Skeletal muscle satellite cell (primary cell): ENCODE data around the gene SLC15A5.

Experiments
- H3K27me3 ChIP-seq: 2 replicates; pipeline ENCODE4 v1.7.0; 2013; ENCODE audit warnings: low read length; ENCODE audit not compliant: control insufficient read depth, insufficient read depth
- H3K36me3 ChIP-seq: 2 replicates; pipeline ENCODE4 v1.7.0; 2013; ENCODE audit warnings: mild to moderate bottlenecking, control low read depth, low read length; ENCODE audit not compliant: insufficient read depth
- H3K4me1 ChIP-seq: 2 replicates; pipeline ENCODE4 v1.7.0; 2013; ENCODE audit warnings: low read length; ENCODE audit not compliant: control insufficient read depth, insufficient read depth
- H3K4me2 ChIP-seq: 2 replicates; pipeline ENCODE4 v1.7.0; 2013; ENCODE audit warnings: mild to moderate bottlenecking, low read length
- H3K4me3 ChIP-seq: 2 replicates; pipeline ENCODE4 v1.7.0; 2013; ENCODE audit warnings: low read length
- H3K9ac ChIP-seq: 2 replicates; pipeline ENCODE4 v1.7.0; 2013; ENCODE audit warnings: mild to moderate bottlenecking, low read depth, low read length, moderate library complexity
- H3K9me3 ChIP-seq: replicated peaks from 2 replicates; pipeline ENCODE4 v1.7.0; 2013; ENCODE audit warnings: mild to moderate bottlenecking, control low read depth, low read length

Gene SLC15A5

GRCh38 chr12:16221776-16222175, 55.7 kb downstream of the SLC15A5 start:
- Histone ChIP-seq H3K4me1 (no peaks in the 10 kb centered on the region), H3K27me3 (no peaks in the 10 kb centered on the region), H3K9ac (no peak overlapping the region), H3K36me3 (no peaks in the 10 kb centered on the region), H3K9me3 (no peaks in the 10 kb centered on the region), H3K4me2 (no peak overlapping the region), H3K4me3 (no peak overlapping the region)

- Histone ChIP-seq H3K9me3 (no peaks in the 10 kb centered on the region), H3K4me1 (no peaks in the 10 kb centered on the region), H3K27me3 (no peaks in the 10 kb centered on the region), H3K36me3 (no peaks in the 10 kb centered on the region), H3K4me3 (no peak overlapping the region), H3K4me2 (no peak overlapping the region), H3K9ac (no peak overlapping the region)
Observed at GRCh38 chr12:16220120-16220519, 57.4 kb downstream of the SLC15A5 start.

- Histone ChIP-seq H3K4me2 (no peak overlapping the region), H3K27me3 (no peaks in the 10 kb centered on the region), H3K4me1 (no peaks in the 10 kb centered on the region), H3K36me3 (no peaks in the 10 kb centered on the region), H3K4me3 (no peak overlapping the region), H3K9me3 (no peaks in the 10 kb centered on the region), H3K9ac (no peak overlapping the region)
Observed at GRCh38 chr12:16218934-16219751, 58.3 kb downstream of the SLC15A5 start.

- H3K9ac ChIP-seq: no peak overlapping the region
- no peaks in the 10 kb centered on the region for H3K4me1 ChIP-seq
- no peak overlapping the region for H3K4me3 ChIP-seq
- H3K36me3 ChIP-seq: no peaks in the 10 kb centered on the region
- H3K27me3 ChIP-seq: no peaks in the 10 kb centered on the region
- no peak overlapping the region for H3K4me2 ChIP-seq
- H3K9me3 ChIP-seq: no peaks in the 10 kb centered on the region
Observed at GRCh38 chr12:16218234-16218633, 59.3 kb downstream of the SLC15A5 start.

GRCh38 chr12:16211731-16212130, 65.8 kb downstream of the SLC15A5 start:
- Histone ChIP-seq H3K4me3 (no peak overlapping the region), H3K4me2 (no peak overlapping the region), H3K9ac (no peak overlapping the region), H3K27me3 (no peaks in the 10 kb centered on the region), H3K9me3 (no peaks in the 10 kb centered on the region), H3K4me1 (no peaks in the 10 kb centered on the region), H3K36me3 (no peaks in the 10 kb centered on the region)

GRCh38 chr12:16198884-16199283, 78.6 kb downstream of the SLC15A5 start:
- Histone ChIP-seq H3K4me3 (no peak overlapping the region), H3K4me1 (no peaks in the 10 kb centered on the region), H3K4me2 (no peak overlapping the region), H3K9me3 (no peaks in the 10 kb centered on the region), H3K36me3 (no peaks in the 10 kb centered on the region), H3K9ac (no peak overlapping the region), H3K27me3 (no peaks in the 10 kb centered on the region)

GRCh38 chr12:16197600-16197999, 79.9 kb downstream of the SLC15A5 start:
- Histone ChIP-seq H3K36me3 (no peaks in the 10 kb centered on the region), H3K9ac (no peak overlapping the region), H3K9me3 (no peaks in the 10 kb centered on the region)

GRCh38 chr12:16189849-16190248, 87.6 kb downstream of the SLC15A5 start:
- Histone ChIP-seq H3K36me3 (no peaks in the 10 kb centered on the region), H3K4me3 (no peak overlapping the region), H3K27me3 (peaks cover 22% of the 10 kb centered on the region), H3K9ac (no peak overlapping the region), H3K4me1 (no peaks in the 10 kb centered on the region), H3K4me2 (no peak overlapping the region), H3K9me3 (no peaks in the 10 kb centered on the region)

More at GRCh38 chr12:16197600-16197999, 79.9 kb downstream of the SLC15A5 start:
- H3K4me1 ChIP-seq: no peaks in the 10 kb centered on the region
- H3K4me2 ChIP-seq: no peak overlapping the region
- H3K27me3 ChIP-seq: no peaks in the 10 kb centered on the region
- H3K4me3 ChIP-seq: no peak overlapping the region

- Histone ChIP-seq H3K9ac (no peak overlapping the region), H3K4me1 (no peaks in the 10 kb centered on the region), H3K36me3 (no peaks in the 10 kb centered on the region), H3K9me3 (no peaks in the 10 kb centered on the region), H3K27me3 (peaks cover 22% of the 10 kb centered on the region), H3K4me3 (no peak overlapping the region), H3K4me2 (no peak overlapping the region)
Observed at GRCh38 chr12:16187660-16188059, 89.8 kb downstream of the SLC15A5 start.

- Histone ChIP-seq H3K9ac (no peak overlapping the region), H3K9me3 (no peaks in the 10 kb centered on the region), H3K4me3 (no peak overlapping the region), H3K27me3 (peaks cover 17% of the 10 kb centered on the region), H3K36me3 (no peaks in the 10 kb centered on the region), H3K4me1 (no peaks in the 10 kb centered on the region), H3K4me2 (no peak overlapping the region)
Observed at GRCh38 chr12:16184681-16185080, 92.8 kb downstream of the SLC15A5 start.

- Histone ChIP-seq H3K4me2 (no peak overlapping the region), H3K9ac (no peak overlapping the region), H3K4me1 (no peaks in the 10 kb centered on the region), H3K36me3 (no peaks in the 10 kb centered on the region), H3K27me3 (peaks cover 17% of the 10 kb centered on the region), H3K4me3 (no peak overlapping the region), H3K9me3 (no peaks in the 10 kb centered on the region)
Observed at GRCh38 chr12:16183541-16183940, 93.9 kb downstream of the SLC15A5 start.

GRCh38 chr12:16175840-16176239, 101.6 kb downstream of the SLC15A5 start:
- Histone ChIP-seq H3K36me3 (no peaks in the 10 kb centered on the region), H3K9me3 (no peaks in the 10 kb centered on the region), H3K4me3 (no peak overlapping the region), H3K4me1 (no peaks in the 10 kb centered on the region), H3K9ac (no peak overlapping the region), H3K4me2 (no peak overlapping the region), H3K27me3 (no peaks in the 10 kb centered on the region)
